GM21515 (cell line): ENCODE data around the gene CNNM1.

Experiments
- ATAC-seq: cut with Tn5 transposase; IDR thresholded peaks from one replicate; pipeline ENCODE4 v1.9.1; 2021; ENCODE audit not compliant: unreplicated experiment

Gene CNNM1

DNA sequence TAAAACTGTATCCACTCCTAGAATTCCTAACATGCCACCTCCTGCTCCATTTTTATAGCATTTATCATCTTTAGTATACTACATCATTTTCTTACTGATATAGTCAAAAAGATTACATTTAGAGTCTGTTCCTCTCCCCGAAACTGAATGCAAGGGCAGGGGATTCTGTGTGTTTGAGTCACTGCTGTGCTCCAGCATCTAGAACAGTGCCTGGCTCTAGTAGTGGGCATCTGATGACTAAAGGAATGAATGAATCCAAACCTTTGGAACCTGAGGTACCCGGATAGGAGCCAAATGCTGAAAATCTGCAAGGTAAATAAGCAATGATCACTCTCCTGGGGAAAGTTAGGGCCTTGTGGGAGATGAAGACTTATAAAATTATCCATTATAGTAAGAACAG lies 82.4 kb downstream of the CNNM1 start:
- no peak for ATAC-seq

DNA sequence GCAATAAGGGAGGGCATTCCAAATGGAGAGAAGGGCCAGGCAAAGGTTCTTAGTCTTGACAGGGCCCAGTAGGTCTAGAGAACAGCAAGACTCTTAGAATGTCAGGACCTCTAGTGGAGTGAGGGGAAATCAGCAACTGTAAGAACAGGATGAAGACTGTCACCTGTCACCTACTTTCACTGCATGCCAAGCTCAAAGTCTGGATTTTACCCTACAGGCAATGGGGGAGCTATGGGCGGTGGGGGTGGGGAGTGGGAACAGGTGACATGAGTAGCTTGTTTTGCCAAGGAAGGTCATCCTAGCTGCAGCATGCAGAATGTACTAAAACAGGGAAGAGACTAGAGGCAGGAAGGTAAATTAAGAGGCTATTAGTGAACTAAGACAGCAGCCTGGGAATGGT lies 82.9 kb downstream of the CNNM1 start:
- no peak for ATAC-seq

DNA sequence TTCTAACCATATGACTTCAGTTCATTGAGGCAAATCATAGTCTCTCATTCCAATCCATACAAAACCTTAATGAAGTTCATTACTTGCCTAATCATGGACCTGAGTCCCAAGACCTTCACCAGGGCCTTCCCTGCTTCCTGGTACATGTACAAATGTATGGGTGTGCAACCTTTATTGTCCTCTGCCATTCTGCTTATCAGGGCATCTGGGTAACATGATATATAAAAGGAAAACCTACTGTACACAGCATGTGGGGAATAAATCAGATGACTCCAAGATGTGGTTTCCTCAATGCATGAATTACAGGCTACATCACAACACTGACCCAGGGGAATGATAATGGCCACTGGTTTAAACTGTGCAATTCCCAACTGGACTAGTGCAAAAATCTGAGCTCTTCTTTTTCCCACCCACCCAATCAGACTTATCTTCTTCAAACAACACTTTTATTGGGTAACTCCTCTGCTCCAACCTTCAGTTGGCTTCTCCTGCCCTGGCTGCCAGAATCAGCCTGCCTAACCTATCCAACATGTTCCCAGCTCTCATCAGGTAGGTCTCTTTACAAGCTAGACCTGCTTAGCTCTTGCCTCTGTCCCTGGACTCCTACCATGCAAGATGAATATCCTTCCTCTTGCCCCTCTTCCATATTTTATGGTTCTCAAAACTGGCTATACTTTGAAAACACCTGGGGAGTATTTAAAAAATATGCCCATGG lies 89.9 kb downstream of the CNNM1 start:
- ATAC-seq = no peak

DNA sequence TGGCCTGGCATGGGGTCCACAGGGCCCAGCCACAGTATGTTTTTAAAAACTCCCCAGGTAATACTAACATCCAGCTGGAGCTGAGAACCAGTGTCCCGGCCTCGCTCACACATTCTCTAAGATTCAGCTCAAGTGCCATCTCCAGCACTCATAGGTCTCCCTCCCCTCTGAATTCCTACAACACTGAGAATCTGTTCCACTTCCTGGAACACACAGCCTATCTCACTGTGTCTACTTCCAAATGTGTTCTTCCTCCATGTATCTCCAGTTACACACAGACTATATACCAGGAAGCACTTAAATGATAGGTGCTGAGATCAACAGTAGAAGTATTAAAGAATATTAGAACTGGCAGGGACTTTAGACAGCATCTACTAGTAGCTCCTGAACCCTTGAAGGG lies 90.5 kb downstream of the CNNM1 start:
- ATAC-seq = no peak

DNA sequence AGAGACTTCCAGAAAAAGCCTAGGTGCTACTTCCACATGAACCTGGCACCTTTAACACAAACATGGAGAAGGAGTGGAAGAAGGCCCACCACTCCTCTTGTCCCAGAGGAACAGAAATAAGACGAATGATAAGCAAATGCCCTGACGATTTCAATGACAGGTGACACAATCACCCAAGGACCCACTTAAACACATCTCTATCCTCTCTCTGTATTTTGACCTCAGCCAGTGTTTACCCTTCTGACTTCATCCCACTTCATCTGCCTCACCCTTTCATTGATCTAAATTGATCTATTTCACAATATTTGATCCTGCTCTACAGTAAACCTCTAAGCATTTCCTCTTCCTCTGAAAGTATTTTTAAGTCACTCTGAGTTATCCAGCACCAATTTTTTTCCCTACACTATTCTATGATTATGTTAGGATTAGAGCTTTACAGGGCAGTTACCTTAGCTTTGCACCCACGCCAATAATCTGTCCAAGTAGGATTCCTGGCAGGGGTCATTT lies 92.1 kb downstream of the CNNM1 start:
- no peak for ATAC-seq

DNA sequence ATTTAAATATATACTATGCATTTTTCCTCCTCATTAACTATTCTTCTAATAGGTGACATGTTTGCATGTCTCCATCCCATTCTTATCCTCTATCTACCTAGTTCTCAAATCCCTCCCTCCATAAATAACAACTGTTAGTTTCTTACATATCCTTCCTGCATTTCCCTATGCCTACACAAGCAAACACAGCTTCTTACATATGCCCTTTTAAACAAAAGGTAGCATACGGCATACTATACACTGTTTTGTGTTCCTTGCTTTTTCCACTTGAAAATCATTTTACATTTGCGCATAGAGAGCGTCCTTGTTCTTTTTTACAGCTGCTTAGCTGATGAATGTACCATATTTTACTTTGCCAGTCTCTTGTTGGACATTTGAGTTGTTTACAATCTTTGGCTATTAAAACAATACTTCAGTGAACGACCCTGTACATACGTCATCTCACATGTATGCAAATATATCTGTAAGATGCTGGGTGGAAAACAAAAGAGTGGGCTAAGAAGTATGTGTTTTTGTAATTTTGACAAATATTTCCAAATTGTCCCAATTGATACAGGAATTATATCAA lies 93.5 kb downstream of the CNNM1 start:
- no peak for ATAC-seq

DNA sequence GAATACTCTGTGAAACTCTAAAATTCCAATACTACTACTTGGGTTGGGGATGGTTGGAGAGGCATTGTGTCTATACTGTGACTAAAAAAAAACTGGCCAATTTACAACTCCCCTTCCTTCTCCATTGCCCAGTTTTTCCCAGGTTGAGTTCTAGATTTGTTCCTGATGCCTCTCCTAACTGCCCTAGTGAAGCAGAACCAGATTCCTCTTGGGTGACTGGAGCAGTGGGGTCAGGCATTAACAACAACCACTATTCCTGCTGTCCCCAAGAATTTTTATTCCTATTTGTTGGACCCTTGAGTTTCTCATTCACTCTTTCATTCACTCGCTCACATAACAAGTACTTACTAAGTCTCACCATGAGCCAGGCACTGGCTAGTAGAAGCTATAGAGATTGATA lies 95.5 kb downstream of the CNNM1 start:
- no peak for ATAC-seq

DNA sequence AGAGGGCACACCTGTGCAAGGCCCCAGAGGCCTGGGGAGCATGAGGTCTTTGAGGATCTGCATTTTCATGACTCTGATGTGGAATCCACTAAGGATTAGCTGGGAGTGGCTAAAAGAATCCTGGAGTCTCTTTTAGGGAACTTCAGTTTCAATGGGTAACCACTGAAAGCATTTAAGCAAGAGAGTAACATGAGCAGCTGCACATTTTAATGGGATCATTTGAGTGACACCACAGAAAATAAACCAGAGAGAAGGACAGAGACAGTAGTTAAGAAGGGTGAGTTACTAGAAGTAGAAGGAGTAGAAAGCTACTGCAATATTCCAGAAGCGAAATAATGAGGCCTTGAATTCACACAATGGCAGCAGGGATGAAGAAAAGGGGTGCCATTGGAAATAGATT lies 96.0 kb downstream of the CNNM1 start:
- no peak for ATAC-seq

DNA sequence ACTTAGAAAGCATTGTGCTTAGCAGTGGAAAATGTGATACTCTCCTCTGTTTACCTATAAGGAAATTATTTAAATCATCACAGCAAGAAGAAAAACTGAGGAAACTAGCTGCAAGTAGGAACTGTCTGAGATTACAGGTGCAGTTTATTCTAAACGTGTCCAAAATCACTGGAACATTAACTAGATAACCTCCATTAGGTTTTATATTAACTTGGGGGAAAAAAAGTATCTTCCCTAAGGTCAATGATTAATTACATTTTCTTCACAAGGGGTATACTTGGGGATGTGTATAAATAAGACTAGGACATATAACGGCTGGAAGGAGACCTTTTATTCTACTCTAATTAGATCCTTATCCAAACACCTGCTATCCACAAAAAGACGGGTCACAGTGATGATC lies 97.5 kb downstream of the CNNM1 start:
- no peak for ATAC-seq

DNA sequence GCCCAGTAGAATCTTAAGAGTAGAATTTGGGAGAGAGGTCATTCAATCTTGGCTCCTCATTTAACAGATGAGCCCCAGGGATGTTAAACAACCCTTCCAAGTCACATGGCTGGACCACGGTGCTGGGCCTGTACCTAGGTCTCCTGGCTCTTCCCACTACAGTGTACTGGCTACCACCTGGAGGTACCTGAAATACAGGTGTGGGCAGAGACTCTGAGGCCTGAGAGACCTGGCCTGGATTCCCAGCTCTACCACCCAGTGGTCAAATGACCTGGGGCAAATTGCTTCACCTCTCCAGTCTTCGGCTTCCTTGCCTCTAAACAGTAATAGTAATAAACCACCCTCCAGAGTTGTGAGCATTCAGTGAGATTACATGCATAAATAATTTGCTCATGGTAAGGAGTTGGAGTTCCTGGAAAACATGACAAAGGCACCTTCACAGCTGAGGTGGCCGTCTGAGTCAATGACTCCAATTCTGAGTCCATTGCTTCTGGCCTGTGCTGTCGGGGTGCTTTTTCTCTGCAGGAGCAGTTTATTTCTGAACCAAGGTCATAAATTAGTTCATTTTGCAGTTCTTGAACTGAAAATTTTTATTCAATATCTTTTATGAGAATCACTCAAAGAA lies 98.5 kb downstream of the CNNM1 start:
- ATAC-seq = no peak

DNA sequence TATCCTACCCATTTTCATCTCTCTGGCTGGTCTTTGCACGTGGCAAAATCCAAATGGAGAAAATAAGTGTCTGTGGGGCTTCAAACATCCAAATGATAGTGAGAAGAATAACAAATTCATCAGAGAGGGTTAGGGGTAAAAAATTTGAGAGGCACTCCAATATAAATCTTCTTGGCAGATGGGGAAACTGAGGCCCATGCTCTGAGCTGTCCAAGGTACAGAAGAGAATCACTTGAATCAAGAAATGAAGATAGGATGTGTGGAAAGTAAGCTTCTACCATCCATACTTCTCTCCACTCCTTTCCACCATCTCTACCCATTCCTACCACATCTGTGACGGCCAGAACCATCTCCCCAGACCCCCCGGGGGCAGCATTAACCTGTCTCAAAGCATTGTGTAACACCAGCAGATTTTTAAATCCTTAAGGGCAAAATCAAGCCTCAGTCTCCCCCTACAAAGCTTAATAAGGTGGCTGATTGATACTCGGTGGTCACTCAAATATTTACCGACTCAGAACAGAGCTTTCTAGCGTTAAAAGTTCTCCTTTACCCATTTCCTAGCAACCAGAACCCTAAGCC lies 100.5 kb downstream of the CNNM1 start:
- ATAC-seq = no peak

DNA sequence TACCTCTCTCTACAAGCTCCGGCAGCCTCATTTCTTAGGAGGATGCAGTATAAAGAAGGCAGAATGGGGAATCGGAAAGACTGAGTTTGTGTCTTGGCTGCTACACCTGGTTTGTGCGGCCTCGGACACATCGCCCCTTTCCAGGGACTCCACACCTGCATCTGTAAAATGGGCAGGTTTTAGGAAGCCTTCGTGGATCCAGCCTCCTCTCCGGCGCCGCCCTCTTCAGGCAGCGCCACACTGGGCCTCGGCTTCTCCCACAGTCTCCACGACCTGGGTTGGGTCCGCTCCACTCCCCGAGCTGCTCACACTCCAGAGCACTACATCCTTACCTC lies 100.9 kb downstream of the CNNM1 start:
- ATAC-seq = peak; percentile 22

DNA sequence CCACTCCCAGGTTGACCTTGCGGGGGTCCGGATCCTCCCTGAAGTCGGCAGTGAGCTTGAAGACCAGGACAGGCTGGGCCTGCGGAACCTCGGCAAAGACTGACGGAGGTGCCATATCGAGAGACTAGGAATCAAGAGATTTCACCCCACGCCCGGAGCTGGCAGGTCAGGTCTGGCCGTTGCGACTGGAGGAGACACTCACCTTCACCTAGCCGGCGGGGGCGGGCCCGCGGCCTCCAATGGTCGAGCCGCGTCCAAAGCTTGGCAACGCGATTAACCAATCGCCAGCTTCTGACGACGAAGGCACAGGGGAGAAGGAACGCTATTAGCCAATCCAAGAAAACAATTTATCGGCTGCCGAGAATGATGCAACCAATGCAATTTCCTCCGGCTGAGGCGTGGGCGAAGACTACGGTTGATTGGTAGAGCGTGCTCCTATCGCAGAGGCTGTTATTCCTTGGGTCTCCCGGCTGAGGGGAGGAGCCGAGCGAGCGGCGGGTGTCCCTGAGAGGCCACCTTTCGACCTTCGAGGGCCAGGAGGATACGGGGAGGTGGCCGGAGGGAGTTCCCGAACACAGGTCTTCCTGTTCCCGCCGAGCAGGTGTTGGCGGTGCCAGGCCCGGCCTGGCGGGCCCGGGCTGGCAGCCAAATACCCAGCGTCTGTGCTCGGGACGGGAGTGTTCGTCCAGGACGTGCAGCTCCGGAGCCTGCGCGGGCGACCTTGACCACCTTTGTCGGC lies 101.5 kb downstream of the CNNM1 start, which contains the start of gene GOT1:
Gene GOT1 (minus strand): TSS at position 174 of the 739 bp plus-strand sequence. CDS start 59 bp downstream, at position 115.
- ATAC-seq = peak; percentile 95

DNA sequence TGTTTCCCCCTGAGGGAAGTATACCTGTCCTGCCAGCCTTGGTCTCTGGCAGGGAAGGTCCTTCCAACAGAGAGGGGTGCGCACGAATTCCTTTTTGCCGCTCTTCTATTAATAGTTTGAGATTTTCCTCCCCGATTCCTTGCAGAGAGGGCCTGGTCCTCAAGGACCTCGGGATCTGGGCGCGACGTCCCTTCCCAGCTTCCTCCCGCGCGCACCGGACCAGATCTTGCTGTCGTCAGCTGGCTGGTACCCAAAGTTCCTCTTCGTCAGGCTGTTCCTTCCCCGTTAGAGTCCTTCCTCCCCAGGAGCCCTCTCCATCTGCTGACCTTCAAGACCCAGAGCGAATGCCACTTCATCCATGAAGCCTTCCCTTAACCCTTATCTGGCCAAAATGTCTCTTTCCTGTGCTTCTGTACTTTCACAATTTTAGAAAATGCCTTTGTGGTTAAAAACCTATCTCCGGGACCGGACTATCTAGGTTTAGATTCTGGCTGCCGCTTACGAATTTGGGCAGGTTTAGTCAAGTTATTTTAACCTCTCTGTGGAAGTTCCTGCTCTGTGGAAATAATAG lies 102.1 kb downstream of the CNNM1 start:
- peak; percentile 3 for ATAC-seq

DNA sequence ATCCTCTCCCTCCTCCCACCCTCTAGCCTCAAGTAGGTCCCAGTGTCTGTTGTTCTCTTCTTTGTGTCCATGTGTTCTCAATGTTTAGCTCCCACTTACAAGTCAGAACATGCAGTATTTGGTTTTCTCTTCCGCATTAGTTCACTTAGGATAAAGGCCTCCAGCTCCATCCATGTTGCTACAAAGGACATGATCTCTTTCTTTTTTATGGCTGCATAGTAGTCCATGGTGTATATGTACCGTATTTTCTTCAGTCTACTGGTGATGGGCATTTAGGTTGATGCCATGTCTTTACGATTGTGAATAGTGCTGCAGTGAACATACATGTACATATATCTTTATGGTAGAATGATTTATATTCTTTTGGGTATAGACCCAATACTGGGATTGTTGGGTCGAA lies 102.9 kb downstream of the CNNM1 start:
- no peak for ATAC-seq

DNA sequence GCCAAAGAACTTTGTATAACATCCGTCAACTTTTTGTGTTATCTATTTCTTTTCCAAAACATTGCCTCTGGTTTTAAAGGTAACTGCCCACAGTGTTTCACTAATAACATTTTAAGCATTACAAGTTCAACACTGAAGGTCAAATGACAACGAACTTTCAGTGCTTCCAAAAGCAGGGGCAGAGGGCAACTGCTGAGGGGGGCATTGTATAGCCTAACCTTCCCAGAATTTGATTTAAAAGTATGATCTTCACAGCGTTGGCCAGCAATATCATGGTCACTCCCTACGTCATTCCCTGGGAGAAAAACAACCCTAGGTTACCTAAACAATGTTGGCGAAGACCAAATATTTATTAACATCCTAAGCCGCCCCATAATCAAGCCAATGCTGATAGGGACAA lies 103.7 kb downstream of the CNNM1 start:
- no peak for ATAC-seq

DNA sequence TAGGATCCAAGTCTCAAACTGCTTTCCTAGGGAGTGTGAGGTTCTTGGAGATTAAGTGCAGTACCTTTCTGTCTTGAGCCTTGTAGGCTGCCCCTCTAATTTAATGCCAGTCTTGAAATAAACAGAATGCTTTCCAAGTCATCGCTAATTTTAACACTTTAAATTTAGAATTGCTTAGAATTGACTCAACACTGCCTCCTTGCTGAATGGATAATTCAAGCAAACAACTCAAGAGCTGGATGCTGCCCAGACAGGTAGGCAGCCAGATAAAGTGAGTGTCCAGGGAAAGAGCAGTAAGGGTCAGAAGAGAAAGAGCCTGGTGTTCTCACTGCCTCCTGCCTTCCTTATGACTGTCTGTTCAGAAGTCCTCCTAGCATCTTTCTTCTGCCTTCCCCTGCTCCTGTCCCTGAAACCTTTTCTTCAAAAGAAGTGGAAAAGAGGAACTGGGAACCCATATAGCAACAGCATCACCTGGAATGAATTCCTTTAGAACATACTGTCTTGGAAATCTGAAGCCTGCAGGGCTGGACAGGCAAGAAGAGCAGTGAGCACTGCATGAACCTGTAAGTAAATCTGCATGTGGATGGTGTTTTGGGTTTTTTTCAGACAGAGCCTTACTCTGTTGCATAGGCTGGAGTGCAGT lies 104.3 kb downstream of the CNNM1 start:
- ATAC-seq = no peak

DNA sequence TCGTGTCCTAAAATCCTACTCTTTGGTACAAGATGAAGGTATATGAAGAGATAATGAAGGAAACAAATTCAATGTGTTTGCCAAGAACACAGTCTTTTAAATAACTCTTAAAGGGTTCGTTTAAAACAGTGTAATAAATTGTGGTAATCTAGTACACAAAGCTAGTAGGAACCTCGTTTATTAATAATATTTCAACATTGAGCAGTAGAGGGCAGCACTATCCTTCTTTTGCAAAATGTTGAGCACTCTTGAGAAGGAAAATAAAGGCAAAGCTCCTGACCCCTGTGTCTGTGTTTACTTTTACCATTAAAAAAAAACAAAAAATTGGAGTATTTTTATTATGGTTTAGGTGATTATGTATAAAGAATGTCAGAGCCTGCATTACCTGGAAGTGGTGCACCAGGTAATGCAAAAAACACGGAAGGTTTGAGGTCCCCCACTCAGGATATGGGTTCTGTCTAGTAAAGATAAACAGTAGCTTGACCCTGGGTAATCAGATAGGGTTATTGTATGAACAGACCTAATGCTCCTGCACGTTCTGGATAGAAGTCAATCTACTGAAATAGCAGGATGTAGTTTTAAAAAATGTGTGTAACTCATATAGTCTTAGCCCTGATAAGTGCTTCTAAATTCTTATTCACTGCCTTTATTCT lies 107.0 kb downstream of the CNNM1 start:
- ATAC-seq = no peak

DNA sequence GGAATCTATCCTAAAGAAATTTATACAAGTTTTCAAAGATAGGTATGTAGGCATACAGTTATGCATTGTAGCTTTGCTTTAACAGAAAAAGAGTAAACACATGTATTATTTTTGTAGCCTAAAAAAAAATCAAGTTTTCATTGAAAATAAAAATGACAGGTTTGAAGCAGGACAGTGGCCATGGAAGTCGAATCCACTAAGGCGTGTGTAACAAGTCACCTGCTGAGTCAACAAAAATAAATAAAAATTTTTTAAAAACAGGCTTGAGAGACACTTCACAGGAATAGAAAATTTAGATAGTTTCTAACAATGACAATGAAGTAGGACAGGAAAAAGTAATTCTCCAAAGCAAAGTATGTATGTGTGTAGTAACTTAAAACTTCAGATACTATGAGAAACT lies 109.7 kb downstream of the CNNM1 start:
- no peak for ATAC-seq

DNA sequence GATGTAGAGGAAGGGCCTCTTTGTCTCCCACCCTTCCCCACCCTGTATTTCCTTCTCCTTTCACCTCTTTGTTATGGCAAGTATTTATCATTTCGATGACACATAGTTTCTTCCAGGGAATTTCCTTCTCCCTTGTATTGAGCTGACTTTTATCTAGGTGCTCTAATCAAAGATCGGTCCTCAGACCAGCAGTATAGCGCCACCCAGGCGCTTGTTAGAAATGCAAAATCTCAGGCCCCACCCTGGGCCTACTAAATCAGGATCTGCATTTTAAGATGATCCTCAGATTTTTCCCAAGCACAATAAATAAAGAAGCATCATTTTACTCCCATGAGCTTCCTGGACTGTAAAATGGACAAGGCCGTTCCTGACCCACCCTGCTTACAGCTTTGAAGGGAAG lies 113.2 kb downstream of the CNNM1 start:
- no peak for ATAC-seq
